EL (cell line): ENCODE results near the gene ITGA11.
"Not testable (repeated sequence)": the region's sequence is repeated elsewhere in the genome, so short reads cannot be mapped to it uniquely, and the experiment has no call there.

Source experiments
- DNase-seq: peaks from one replicate; pipeline ENCODE4 v3.0.0-alpha.2; 2016

The ITGA11 gene

DNA sequence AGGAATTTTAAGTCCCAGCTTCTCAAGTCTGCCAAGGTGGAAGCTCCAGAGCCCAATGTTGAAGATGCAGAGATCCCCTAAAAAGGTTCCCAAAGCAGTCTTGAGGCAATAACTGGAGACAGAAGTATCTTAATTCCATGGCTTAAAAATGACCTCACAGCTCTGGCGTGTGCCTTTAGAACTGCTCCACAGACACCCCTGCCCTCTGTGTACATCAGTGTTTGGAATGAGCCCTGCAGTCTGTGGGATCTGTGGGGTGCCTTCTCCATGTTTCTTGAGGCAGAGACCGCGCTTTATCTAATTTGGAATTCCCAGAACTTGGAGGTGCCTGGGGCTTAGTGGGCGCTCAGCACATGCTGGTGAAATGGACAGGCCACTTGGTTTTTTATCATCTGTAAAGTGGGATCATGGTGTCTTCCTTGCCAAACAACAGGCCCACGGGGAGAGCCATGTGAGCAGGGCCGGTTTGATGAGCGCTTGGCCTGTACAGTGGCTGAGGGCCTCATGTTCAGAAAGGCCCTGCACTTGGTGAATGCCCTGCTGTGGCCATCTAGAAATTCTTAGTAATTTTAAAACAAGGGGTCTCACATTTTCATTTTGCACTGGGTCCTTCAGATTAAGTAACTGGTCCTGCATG, 7.1 kb downstream of the ITGA11 start:
- peak; percentile 39 for DNase-seq

DNA sequence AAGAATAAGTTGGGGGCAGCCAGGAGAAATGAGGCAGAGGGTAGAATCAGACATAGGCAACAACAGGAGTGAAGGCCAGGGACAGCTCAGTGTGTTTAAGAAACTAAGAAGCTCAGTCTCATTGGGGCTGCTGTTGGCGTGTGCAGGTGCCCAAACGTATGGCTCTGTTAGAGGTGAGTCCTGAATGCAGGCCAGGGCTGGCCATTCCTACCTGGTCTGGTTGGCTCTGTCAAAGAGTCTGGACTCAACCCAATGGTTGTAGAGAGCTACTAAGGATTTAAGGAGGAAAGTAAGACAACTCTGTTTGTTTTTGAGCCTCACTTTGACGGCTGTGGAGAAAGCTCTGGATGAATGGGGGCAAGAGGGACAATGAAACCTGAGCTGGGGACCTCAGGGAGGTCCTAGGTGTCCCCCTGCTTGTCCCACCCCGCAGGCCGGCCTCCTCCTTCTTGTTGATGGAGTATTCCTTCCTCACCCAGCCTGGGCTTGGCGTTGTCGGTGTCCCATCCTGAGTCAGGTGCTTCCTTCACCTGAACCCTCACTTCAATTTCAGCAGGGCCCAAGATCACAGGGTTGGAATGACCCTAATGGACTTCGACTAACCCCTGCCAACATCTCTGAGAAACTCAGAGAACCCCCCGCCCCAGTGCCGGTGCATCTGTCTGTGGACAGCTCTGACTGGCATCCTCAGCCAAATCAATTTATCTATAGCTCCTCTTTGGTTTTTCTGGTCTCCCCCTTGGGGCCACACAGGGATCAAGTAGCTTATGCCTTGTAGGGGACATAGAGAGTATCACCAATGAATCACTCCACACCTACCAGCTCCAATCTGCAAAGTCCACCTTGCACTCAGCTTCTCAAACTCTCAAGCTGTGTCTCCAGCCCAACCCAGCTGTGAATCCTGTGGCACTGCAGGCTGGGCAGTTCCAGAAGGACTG, 8.3 kb downstream of the ITGA11 start:
- no peak for DNase-seq

DNA sequence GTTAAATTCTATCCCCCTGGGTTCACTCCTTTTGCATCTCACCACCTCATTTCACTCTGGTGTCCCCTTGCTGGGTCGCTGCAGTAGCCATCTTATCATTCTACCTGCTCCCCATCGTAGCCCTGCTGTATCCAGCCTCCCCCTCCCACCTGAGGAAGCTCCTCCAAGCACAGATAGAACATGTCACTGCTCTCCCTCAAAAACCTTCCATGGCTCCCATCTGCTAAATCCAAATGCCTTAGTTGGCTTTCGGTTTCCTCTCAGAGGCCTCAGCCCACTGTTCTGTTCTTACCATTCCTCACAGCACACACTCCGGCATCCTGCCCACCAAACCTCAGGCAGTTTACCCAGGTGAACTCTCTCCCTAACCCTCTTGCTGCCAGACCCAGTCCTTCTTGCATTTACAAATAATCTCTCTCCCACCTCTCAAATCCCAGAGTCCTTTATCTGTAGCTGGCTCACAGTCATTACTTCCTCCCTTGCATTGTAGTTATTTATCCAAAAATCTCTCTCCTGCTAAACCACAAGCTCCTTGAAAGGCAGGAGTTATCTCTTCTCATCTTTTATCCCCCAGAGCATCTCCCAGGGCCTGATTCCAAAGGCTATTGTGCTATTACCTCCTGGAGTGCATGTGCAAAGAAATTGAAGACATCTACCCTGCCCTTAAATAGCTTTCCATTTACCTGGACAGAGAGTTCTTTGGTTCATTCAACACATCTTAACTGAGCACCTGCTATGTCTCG, 9.4 kb downstream of the ITGA11 start:
- DNase-seq = not testable (repeated sequence)

DNA sequence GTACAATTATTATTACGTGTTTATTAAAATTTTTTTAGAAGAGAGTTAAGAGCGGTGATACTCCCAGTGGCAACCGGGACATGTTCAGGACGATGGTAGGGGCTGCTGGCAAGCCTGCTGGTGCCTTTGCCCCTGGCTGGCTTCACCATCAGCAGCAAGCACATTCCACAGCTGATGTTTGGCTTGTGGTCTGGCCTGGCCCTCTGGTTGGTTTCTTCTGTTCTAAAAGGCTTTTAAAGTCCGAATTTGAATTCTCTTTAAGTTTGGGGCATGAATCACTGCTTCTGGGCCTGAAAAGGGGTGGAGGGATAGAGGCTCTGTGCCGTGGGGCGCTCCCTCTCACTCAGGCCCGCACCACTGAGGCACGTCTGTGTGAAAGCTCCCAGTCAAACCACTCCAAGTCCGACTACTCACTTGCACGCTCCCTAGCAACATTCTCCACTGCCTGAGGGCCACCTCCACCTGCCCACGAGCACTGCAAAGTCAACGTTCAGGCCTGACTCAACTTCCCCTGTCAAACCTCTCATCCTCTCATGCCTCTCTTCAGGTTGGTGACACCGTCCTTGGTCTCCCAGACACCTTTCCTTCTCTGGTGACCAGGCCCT, 10.1 kb downstream of the ITGA11 start:
- DNase-seq = peak; percentile 73

DNA sequence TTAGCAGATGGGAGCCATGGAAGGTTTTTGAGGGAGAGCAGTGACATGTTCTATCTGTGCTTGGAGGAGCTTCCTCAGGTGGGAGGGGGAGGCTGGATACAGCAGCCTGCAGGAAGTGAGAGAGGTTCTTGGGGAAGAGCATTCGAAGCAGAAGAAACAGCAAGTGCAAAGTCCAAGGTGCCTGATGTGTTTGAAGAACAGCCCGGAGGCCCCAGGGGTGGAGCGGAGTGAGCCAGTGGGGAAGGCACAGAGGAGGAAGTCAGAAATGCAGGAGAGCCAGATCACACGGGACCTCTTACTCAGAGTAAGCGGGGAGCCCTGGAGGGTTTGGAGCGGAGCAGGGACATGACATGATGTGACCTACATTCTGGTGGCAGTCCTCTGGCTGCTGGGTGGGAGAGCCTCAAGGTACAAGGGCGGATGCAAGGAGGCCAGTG, 10.8 kb downstream of the ITGA11 start:
- DNase-seq = no peak

DNA sequence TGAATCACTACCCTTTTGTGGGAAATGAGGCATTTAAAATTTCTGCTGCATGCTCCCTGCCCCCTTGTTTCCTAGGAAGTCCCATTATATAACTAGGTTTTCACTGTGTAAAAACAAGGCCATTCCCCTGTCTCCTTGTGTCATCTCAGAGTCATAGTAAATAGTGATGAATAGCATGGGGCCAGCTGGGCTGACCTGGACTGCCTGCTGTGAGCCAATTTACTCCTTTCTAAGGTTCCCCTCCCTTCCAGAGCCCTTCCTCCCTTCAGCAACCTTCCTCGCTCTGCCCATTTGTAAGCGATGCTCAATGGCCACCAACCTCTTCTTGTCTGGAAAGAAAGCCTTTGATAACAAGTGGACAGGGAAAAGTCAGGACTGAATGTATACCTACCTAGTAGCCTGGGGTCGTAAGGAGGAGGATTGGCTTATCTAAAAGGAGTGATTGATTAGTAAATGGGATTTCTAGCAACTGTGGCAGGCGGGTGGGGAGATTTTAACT, 11.7 kb downstream of the ITGA11 start:
- DNase-seq = no peak

DNA sequence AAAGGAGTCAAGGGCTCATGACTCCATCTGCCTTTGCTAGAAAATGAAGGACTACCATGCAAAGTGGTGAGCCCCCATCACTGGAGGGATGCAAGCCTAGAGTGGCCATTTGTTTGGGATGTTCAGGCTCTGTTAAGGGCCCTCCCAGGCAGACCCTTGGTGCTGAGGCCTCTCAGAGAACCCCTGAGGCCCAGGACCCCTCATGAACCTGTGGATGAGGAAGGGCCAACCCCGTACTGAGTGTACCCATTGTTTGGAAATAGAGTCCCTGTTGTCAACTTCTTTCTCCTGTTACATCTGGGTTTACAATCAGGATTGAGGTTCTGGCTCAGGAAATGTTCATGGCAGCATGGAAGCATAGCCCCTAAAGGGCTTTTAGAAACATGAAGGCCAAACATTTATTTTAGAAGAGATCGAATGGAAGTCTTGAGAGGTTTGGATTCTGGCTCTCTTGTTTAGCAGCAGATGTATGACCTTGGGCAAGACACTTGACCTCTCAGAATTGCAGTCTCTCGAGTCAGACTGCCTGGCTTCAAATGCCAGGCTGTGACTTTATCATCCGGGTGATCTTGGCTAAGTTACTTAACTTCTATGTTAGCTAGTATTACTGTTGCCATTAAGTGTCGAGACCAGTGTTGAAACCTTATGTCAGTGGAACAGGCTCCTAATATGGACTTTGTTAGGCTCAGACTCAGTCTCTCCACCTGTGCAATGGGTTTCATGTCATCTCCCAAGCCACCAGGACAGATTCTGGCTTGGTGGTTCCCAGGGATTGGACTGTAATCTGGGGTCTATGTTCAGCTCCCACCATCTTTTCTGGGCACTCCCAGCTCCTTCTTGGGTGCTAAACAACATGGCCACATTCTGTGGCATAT, 12.4 kb downstream of the ITGA11 start:
- peak; percentile 46 for DNase-seq

DNA sequence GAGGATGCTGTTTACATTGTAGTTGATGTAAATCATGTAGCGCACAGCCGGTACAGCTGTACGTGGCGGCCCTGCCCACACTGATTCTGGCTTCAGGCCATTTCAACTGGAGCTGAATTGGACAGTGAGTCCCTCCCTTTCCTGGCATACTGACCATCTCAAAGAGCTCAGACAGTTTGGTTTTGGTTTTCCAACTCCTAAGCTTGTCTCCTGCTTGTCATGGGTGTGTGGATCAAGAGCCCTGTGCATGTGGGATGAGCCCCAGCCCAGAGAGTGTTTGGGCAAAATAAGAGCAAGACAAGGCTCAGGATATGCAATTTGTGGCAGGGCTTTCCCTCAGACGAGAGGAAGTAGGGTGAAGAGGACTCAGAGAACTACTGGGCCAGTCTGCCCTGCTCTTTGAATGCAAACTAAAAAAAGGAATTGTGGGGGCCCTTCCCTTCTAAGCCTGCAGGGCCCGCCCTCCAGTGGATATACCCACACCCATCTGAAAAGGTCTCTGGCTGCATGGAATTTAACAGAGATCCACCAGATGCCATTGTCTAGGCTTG, 13.3 kb downstream of the ITGA11 start:
- no peak for DNase-seq

DNA sequence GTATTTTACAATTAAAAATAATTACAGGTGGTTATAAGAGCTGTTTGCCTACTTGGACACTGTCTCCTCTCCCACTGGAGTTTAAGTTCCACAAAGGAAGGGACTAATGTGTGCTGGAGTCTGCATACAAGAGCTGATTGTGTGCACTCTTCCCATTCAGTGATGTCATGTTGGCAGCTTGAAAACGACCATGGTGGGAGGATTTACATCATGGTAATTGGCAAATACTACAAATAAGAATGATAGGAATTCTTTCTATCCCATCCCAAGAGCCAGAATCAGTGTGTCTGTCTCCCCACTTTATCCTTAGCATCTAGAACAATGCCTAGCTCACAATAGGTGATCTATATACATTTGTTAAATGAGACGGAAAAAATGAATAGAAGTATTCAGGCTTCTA, 14.1 kb downstream of the ITGA11 start:
- DNase-seq = no peak

DNA sequence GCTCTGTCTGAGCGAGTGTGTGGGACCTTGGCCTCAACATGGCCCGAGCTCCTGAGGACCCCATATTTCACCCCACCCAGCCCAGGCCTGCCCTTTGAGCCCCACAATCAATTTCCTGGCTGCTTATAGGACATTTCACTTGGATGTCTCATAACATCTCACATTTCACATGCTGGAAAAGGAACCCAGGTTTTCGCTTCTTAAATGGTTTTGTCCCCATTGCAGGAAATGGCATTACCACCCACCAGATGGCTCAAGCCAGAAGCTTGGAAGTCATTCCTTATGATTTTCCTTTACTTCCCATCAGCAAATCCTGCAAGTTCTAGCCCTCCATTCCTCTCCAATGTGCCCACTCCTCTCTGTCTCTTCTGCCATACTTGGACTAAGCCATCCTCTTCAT, 14.9 kb downstream of the ITGA11 start:
- no peak for DNase-seq

DNA sequence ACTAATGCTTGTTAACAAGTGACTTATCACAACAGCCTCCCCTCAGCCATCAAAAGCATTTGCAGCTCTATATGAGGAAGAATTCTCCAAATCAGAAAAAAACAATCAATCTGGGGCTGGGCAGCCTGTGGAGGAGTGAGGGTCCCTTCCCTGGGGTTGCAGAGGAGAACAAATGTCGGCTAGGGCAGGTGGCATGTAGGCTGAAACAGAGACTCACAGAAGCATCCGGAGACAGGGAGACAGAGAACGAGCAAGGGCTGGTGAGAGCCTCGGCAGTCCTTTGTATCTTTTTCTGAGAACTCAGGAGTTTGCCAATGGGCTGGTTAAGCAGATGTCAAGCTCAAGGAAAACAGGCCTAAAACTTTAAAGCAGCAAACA, 15.8 kb downstream of the ITGA11 start:
- DNase-seq = no peak

DNA sequence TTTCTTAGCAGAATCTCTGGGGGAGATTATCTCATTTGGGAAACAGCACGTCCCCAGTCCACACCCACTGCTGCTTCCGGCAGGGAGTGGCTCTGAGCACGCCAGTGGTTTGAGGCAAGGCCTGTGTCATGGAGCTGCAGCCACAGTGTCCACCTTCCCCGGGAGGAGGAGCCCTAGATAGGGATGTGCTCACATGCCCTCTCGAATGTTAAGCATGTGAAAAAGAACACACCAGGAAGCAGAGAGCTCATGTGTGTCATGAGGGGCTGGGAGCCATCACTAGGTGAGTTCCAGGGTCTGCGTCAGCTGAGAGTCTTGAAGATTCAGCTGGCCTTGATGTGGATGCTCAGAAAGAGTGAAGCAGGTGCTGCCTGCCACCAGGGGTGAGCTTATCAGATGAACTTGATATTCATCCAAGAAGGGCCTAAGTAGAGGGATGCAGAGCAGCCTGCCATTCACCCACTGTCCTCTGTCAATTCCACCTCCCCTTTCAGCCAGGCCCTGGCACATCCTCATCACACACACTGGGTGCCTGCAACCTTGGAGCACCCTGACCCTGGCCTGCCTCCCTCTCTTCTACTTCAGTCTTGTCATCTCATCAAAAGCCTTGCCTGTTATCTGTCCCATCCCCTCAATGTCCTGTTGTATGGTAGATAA, 16.3 kb downstream of the ITGA11 start:
- no peak for DNase-seq

DNA sequence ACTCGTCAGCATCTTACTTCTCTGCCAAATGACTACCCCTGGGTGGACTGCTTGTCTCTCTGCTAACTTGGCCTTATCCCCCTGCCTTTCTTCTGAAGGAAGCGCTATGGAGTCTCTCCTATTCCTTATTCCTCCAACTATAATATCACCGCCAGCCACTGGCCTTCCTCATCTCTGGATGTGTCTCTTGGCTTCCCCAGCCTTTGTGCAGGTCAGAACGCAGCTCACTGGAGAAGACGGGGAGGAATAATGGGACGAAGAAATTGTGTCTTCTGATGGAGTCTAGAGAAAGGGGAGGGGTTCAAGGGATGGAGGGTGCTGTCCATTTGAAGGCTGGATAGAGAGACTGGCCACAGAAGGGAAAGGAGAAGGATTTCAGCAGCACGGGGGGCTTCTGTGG, 16.9 kb downstream of the ITGA11 start:
- no peak for DNase-seq

DNA sequence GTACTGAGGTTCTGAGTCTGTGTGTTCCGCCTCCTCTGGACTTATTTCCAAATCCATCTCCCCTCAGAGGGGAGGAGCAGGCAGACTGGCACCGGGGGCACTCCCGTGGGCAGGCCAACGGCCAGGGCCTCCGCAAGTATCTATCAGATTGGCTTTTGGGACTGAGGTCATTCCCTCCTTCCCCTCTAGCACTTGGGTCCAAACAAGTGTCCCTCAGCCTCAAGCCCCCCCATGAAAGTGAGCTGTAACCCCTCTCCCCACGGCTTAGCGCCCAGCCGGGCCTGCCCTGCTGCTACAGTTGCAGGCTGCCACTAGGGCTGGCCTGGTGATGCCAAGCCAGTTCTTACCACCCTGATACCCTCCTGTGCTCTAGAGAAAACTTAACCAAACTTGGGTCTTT, 17.4 kb downstream of the ITGA11 start:
- DNase-seq = no peak

DNA sequence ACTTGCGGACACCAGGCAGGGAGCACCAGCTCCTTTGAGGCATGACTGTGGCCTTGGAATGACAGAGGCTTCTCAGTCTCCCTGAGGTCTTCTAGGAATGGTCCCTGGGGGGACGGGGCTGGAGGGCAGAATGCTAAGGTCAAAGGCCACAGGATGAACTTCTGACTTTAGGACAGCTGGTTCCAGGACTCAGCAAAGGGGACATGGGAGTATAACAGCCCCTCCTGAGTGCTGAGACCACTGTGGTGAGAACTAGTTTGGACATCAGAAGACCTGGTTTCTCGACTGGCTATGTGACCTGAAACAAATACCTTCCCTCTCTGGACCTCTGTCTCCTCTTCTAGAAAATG, 17.8 kb downstream of the ITGA11 start:
- DNase-seq = no peak

DNA sequence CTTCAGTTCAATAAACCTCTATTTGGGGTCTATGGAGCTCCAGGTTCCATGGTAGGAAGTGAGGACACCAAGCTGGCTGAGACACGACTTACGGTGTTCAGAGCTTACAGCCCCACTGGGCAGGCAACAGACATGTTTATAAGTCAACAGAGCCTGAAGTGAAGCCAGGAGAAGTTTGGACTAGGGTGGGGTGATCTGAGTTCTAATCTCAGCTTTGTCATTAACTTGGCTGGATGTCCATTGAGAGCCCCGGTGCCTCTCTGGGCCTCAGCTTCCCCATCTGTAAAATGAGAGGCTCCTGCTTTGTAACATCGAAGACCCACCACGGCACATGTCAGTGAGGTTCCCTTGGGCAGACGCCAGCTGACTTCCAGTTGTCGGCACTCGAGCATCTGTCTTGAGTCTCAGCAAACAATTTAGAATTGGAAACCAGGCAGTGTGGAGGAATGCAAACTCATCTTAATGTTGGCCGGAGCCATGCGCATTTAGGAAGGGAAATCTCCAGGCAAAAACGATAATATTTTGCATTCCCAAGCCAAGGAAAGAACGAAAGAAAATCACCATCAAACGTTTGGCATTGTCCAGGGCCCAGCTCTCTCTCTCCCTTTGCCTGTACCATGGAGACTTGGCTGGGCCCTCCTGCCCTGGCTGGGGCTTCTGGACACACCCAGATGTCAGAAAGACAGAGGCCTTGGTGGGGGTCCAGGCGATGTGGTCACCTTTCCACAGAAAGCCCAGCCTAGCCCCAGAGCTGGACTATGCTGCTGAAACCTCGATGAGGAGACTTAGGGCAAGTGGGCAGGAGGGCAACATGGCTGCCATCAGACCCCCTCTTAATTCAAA, 18.4 kb downstream of the ITGA11 start:
- DNase-seq = no peak

DNA sequence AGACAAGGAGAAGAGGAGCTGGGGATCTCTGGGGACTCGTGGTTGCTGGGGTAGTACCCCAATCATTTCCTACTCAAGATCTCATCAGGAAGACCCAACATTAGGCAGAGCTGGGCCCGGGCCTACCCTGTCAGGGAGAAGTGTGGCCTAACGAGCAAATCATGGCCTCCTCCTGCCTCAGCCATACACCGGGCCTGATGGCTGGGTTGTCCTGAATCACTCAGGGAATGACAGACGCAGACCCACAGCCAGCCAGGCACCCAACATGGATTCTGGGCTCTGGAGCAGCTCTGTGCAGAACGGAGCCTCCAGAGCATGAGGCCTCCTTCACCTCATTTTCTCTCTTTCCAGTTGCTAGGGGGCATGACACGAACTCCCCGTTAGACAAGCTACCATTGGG, 19.7 kb downstream of the ITGA11 start:
- no peak for DNase-seq

DNA sequence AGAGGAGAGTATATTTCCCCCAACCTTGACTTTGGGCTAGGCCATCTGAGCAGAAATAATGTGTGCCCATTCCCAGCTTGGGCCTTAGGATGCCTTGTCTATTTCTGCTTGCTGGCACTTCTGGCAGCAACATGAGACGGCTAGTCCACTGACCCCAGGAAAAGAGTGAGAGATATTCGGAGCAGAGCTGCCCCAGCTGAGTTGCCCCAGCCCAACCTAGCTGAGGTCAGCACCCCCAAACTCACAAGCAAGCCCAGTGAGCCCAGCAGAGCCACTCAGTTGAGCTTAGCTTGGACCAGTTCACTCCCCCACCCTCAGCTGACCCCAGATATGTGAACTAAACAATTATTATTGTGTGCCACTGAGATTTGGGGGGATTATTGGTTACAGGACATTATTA, 20.2 kb downstream of the ITGA11 start:
- DNase-seq = no peak

DNA sequence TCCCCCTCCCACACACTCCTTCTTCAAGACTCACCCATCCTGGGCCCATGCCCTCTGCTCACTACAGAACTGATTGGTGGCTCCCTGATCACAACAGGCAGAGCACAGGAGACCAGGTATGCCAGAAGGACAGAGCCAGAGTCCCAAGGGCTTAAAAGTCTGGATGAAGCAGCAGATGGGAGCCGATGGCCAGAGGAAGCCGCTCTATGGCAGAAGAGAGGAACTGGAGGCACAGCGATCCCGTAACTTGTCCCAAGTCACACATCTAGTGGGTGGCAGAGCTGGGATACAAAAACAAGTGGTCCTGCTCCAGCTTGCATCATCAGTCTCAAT, 20.7 kb downstream of the ITGA11 start:
- DNase-seq = no peak
